ENCODE data around the gene GJB2.
"Not testable (repeated sequence)": the region's sequence is repeated elsewhere in the genome, so short reads cannot be mapped to it uniquely, and the experiment has no call there.

GJB2 gene

GRCh38 chr13:20153290-20153689, 39.4 kb downstream of the GJB2 start:
- H3K27ac ChIP-seq (ENCODE audit: low read depth, low read length); H3K9me3 ChIP-seq (ENCODE audit: control insufficient read depth in 5 of 5, low read length in 5 of 5); H3K9ac ChIP-seq (ENCODE audit: low read length in 5 of 5); H3K4me1 ChIP-seq (ENCODE audit: control insufficient read depth in 5 of 5, insufficient read depth in 5 of 5, low read length in 5 of 5); H3K36me3 ChIP-seq (ENCODE audit: control insufficient read depth in 5 of 5, insufficient read depth in 5 of 5, low read length in 5 of 5); H3K4me3 ChIP-seq (ENCODE audit: low read depth in 1 of 5, low read length in 5 of 5): not testable (repeated sequence)
- H3K27me3 ChIP-seq (ENCODE audit: control insufficient read depth in 5 of 5, insufficient read depth in 4 of 5, low read length in 5 of 5), result peaks cover 18 to 49% (median 33%) of the 10 kb centered on the region in 5 donors

- no peaks in the 10 kb centered on the region for H3K4me1 ChIP-seq (ENCODE audit: control insufficient read depth in 5 of 5, insufficient read depth in 5 of 5, low read length in 5 of 5)
- no peak overlapping the region for H3K9ac ChIP-seq (ENCODE audit: low read length in 5 of 5)
- no peaks in the 10 kb centered on the region for H3K9me3 ChIP-seq (ENCODE audit: control insufficient read depth in 5 of 5, low read length in 5 of 5)
- H3K27ac ChIP-seq (ENCODE audit: low read depth, low read length), result no peak overlapping the region
- H3K36me3 ChIP-seq (ENCODE audit: control insufficient read depth in 5 of 5, insufficient read depth in 5 of 5, low read length in 5 of 5), result no peaks in the 10 kb centered on the region
- H3K4me3 ChIP-seq (ENCODE audit: low read depth in 1 of 5, low read length in 5 of 5), result no peak overlapping the region
- peaks cover 17 to 37% (median 21%) of the 10 kb centered on the region in 5 donors for H3K27me3 ChIP-seq (ENCODE audit: control insufficient read depth in 5 of 5, insufficient read depth in 4 of 5, low read length in 5 of 5)
Measured at GRCh38 chr13:20151612-20152011, 41.1 kb downstream of the GJB2 start.

GRCh38 chr13:20151016-20151415, 41.7 kb downstream of the GJB2 start:
- H3K9ac ChIP-seq (ENCODE audit: low read length in 5 of 5), result no peak overlapping the region
- H3K4me3 ChIP-seq (ENCODE audit: low read depth in 1 of 5, low read length in 5 of 5), result no peak overlapping the region
- peaks cover 13 to 36% (median 26%) of the 10 kb centered on the region in 5 donors for H3K27me3 ChIP-seq (ENCODE audit: control insufficient read depth in 5 of 5, insufficient read depth in 4 of 5, low read length in 5 of 5)
- no peaks in the 10 kb centered on the region for H3K36me3 ChIP-seq (ENCODE audit: control insufficient read depth in 5 of 5, insufficient read depth in 5 of 5, low read length in 5 of 5)
- H3K27ac ChIP-seq (ENCODE audit: low read depth, low read length), result no peak overlapping the region
- no peaks in the 10 kb centered on the region for H3K9me3 ChIP-seq (ENCODE audit: control insufficient read depth in 5 of 5, low read length in 5 of 5)
- no peaks in the 10 kb centered on the region for H3K4me1 ChIP-seq (ENCODE audit: control insufficient read depth in 5 of 5, insufficient read depth in 5 of 5, low read length in 5 of 5)

DNA sequence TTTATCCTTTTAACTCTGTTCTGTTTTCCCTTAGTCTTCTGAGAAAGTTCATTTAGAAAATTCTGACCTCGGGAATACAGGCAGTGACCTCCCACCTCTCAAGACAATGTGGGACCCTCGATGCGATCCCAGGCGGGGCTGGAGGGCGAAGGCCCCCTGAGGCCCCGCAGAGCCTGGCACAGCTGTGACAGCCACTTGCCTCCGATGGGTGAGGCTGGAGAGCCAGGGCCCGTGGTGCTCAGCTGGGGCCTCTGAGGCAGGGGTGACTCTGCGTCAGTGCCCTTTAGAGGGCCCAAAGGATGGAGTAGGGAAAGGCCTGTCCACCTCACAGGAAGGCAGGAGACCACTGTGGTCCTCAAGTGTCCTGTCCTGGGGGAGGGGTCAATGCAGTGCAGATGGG, 42.2 kb downstream of the GJB2 start:
- Histone ChIP-seq H3K36me3 (ENCODE audit: control insufficient read depth in 5 of 5, insufficient read depth in 5 of 5, low read length in 5 of 5) (no peaks in the 10 kb centered on the region), H3K4me3 (ENCODE audit: low read depth in 1 of 5, low read length in 5 of 5) (no peak overlapping the region), H3K9ac (ENCODE audit: low read length in 5 of 5) (no peak overlapping the region), H3K27ac (ENCODE audit: low read depth, low read length) (no peak overlapping the region), H3K4me1 (ENCODE audit: control insufficient read depth in 5 of 5, insufficient read depth in 5 of 5, low read length in 5 of 5) (no peaks in the 10 kb centered on the region), H3K27me3 (ENCODE audit: control insufficient read depth in 5 of 5, insufficient read depth in 4 of 5, low read length in 5 of 5) (peaks cover 12 to 36% (median 30%) of the 10 kb centered on the region in 5 donors), H3K9me3 (ENCODE audit: control insufficient read depth in 5 of 5, low read length in 5 of 5) (no peaks in the 10 kb centered on the region)

- H3K27me3 ChIP-seq (ENCODE audit: control insufficient read depth in 5 of 5, insufficient read depth in 4 of 5, low read length in 5 of 5), result peaks cover 10 to 35% (median 33%) of the 10 kb centered on the region in 5 donors
- H3K36me3 ChIP-seq (ENCODE audit: control insufficient read depth in 5 of 5, insufficient read depth in 5 of 5, low read length in 5 of 5), result no peaks in the 10 kb centered on the region
- H3K27ac ChIP-seq (ENCODE audit: low read depth, low read length), result no peak overlapping the region
- H3K9ac ChIP-seq (ENCODE audit: low read length in 5 of 5), result no peak overlapping the region
- H3K4me1 ChIP-seq (ENCODE audit: control insufficient read depth in 5 of 5, insufficient read depth in 5 of 5, low read length in 5 of 5), result no peaks in the 10 kb centered on the region
- H3K9me3 ChIP-seq (ENCODE audit: control insufficient read depth in 5 of 5, low read length in 5 of 5), result no peaks in the 10 kb centered on the region
- no peak overlapping the region for H3K4me3 ChIP-seq (ENCODE audit: low read depth in 1 of 5, low read length in 5 of 5)
Measured at GRCh38 chr13:20149762-20150161, 43.0 kb downstream of the GJB2 start.

DNA sequence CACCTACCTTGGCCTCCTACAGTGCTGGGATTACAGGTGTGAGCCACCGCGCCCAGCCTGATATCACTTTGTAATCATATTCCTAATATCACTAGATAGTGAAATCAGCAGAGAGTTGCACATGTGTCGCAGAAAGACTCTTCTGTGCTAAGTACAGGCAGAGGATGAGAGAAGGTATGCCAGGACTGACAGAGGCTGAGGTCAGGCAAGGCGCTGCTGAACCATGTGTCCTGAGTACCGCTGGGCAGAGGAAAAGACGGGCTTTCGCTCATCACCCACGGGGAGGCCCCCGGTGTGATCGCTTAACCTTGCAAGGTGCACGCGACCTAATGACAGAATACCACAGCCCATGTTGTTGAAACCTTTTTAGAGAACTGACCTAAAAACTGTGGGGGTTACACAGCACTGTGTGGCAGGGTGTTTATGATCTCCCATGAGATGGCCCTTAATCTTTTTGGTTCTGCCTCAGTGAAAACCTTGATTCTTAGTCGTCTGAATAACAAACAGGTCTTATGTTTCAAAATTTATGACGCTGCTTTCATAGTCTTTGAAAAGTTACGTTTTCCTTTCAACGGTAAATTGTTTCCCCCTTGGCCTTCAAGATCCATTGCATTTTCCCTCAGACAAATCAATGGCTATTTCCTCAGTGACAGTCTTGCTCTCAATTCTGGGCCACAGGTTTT, 44.1 kb downstream of the GJB2 start:
- Histone ChIP-seq H3K27ac (ENCODE audit: low read depth, low read length) (no peak overlapping the region), H3K36me3 (ENCODE audit: control insufficient read depth in 5 of 5, insufficient read depth in 5 of 5, low read length in 5 of 5) (no peaks in the 10 kb centered on the region), H3K9ac (ENCODE audit: low read length in 5 of 5) (no peak overlapping the region), H3K4me3 (ENCODE audit: low read depth in 1 of 5, low read length in 5 of 5) (no peak overlapping the region), H3K27me3 (ENCODE audit: control insufficient read depth in 5 of 5, insufficient read depth in 4 of 5, low read length in 5 of 5) (peaks cover 12 to 42% (median 38%) of the 10 kb centered on the region in 5 donors), H3K4me1 (ENCODE audit: control insufficient read depth in 5 of 5, insufficient read depth in 5 of 5, low read length in 5 of 5) (no peaks in the 10 kb centered on the region), H3K9me3 (ENCODE audit: control insufficient read depth in 5 of 5, low read length in 5 of 5) (no peaks in the 10 kb centered on the region)

DNA sequence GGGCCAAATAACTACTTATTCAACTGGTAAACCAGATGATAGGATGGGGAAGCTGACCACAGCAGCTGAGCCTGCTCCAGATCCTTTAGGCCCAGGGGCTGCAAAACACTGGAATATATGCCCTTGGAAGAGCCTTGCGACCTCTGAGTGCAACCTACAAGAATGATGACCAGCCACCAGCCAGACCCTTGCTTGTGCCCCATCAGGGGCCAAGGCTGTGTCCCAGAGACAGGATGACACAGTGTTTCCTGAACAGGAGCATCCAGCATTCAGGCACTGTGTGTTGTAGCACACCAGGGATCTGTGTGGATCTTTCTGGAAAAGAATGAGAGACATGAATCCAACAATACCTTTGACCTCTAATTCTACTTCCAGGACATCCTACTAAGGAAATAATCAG, 46.4 kb downstream of the GJB2 start:
- H3K4me3 ChIP-seq (ENCODE audit: low read depth in 1 of 5, low read length in 5 of 5), result no peak overlapping the region
- no peaks in the 10 kb centered on the region for H3K36me3 ChIP-seq (ENCODE audit: control insufficient read depth in 5 of 5, insufficient read depth in 5 of 5, low read length in 5 of 5)
- peaks cover 0 to 11% (median 6%) of the 10 kb centered on the region in 5 donors for H3K4me1 ChIP-seq (ENCODE audit: control insufficient read depth in 5 of 5, insufficient read depth in 5 of 5, low read length in 5 of 5)
- no peak overlapping the region for H3K27ac ChIP-seq (ENCODE audit: low read depth, low read length)
- H3K27me3 ChIP-seq (ENCODE audit: control insufficient read depth in 5 of 5, insufficient read depth in 4 of 5, low read length in 5 of 5), result peaks cover 26 to 56% (median 54%) of the 10 kb centered on the region in 5 donors
- no peak overlapping the region for H3K9ac ChIP-seq (ENCODE audit: low read length in 5 of 5)
- no peaks in the 10 kb centered on the region for H3K9me3 ChIP-seq (ENCODE audit: control insufficient read depth in 5 of 5, low read length in 5 of 5)

DNA sequence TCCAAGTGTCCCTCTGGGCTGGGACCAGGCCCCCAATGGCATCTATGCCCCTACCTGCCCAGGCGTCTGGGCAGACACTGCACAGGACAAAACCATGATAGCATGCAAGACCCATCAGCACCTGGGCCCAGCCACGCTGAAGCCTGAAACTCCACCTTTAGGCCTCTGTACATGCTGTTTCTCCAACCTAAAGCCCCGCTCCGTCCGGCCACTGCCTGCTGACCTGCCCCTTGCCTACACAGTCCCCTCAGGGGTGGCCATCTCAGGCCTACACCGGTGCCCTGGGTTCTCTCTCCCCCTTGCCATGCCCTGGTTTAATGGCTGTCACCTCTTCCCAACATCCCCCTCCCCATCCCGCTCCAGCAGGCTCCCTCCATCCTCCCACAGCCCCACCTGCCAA, 47.2 kb downstream of the GJB2 start:
- Histone ChIP-seq H3K4me1 (ENCODE audit: control insufficient read depth in 5 of 5, insufficient read depth in 5 of 5, low read length in 5 of 5) (peaks cover 0 to 11% (median 6%) of the 10 kb centered on the region in 5 donors), H3K9me3 (ENCODE audit: control insufficient read depth in 5 of 5, low read length in 5 of 5) (no peaks in the 10 kb centered on the region), H3K36me3 (ENCODE audit: control insufficient read depth in 5 of 5, insufficient read depth in 5 of 5, low read length in 5 of 5) (no peaks in the 10 kb centered on the region), H3K9ac (ENCODE audit: low read length in 5 of 5) (no peak overlapping the region), H3K27ac (ENCODE audit: low read depth, low read length) (no peak overlapping the region), H3K4me3 (ENCODE audit: low read depth in 1 of 5, low read length in 5 of 5) (no peak overlapping the region), H3K27me3 (ENCODE audit: control insufficient read depth in 5 of 5, insufficient read depth in 4 of 5, low read length in 5 of 5) (peaks cover 26 to 55% (median 47%) of the 10 kb centered on the region in 5 donors)

GRCh38 chr13:20144141-20144850, 48.4 kb downstream of the GJB2 start:
- H3K36me3 ChIP-seq (ENCODE audit: control insufficient read depth in 5 of 5, insufficient read depth in 5 of 5, low read length in 5 of 5), result no peaks in the 10 kb centered on the region
- H3K27ac ChIP-seq (ENCODE audit: low read depth, low read length), result no peak overlapping the region
- H3K27me3 ChIP-seq (ENCODE audit: control insufficient read depth in 5 of 5, insufficient read depth in 4 of 5, low read length in 5 of 5), result peaks cover 26 to 52% (median 41%) of the 10 kb centered on the region in 5 donors
- no peak overlapping the region for H3K4me3 ChIP-seq (ENCODE audit: low read depth in 1 of 5, low read length in 5 of 5)
- H3K9me3 ChIP-seq (ENCODE audit: control insufficient read depth in 5 of 5, low read length in 5 of 5), result no peaks in the 10 kb centered on the region
- no peak overlapping the region for H3K9ac ChIP-seq (ENCODE audit: low read length in 5 of 5)
- peaks cover 0 to 11% (median 6%) of the 10 kb centered on the region in 5 donors for H3K4me1 ChIP-seq (ENCODE audit: control insufficient read depth in 5 of 5, insufficient read depth in 5 of 5, low read length in 5 of 5)

GRCh38 chr13:20142927-20143480, 49.7 kb downstream of the GJB2 start:
- no peaks in the 10 kb centered on the region for H3K36me3 ChIP-seq (ENCODE audit: control insufficient read depth in 5 of 5, insufficient read depth in 5 of 5, low read length in 5 of 5)
- H3K27me3 ChIP-seq (ENCODE audit: control insufficient read depth in 5 of 5, insufficient read depth in 4 of 5, low read length in 5 of 5), result peaks cover 23 to 52% (median 40%) of the 10 kb centered on the region in 5 donors
- H3K9ac ChIP-seq (ENCODE audit: low read length in 5 of 5), result no peak overlapping the region
- H3K4me3 ChIP-seq (ENCODE audit: low read depth in 1 of 5, low read length in 5 of 5), result no peak overlapping the region
- H3K9me3 ChIP-seq (ENCODE audit: control insufficient read depth in 5 of 5, low read length in 5 of 5), result no peaks in the 10 kb centered on the region
- no peak overlapping the region for H3K27ac ChIP-seq (ENCODE audit: low read depth, low read length)
- peaks cover 0 to 11% (median 6%) of the 10 kb centered on the region in 5 donors for H3K4me1 ChIP-seq (ENCODE audit: control insufficient read depth in 5 of 5, insufficient read depth in 5 of 5, low read length in 5 of 5)

All from subcutaneous abdominal adipose tissue (tissue), 5 donors.